ENCODE results near the gene PPM1E.
"Not testable (repeated sequence)": the region's sequence is repeated elsewhere in the genome, so short reads cannot be mapped to it uniquely, and the experiment has no call there.

Gene PPM1E

DNA sequence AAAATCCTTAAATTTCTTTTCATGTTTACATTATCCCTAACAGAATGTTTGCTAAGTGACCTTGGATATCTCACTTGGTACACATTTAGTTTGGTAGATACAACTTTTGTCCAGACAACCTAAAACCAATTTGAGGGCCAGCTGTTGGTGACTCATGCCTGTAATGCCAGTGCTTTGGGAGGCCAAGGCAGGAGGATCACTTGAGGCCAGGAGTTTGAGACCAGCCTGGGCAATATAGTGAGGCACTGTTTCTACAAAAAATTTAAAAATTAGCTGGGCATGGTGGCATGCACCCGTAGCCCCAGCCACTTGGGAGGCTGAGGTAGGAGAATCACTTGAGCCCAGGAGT, 202.0 kb downstream of the PPM1E start:
- DNase-seq, result not testable (repeated sequence)

DNA sequence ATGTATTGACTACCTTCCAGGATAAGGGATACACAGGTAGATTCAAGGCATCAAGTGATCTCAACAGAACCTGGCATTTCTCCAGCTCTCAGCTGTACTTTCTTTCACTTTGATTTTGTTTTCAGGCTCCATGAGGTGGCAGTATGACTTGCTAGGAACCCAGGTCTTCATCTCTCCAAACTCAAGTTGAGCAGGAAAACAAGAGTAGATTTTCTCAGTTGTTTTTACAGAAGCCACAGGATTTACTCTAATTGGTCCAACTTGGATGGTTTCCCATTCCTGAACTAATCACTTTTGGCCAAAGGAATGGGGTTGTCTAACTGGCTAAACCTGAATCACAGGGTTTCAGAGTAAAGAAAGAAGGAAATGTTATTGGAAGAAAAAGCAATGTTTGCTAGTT, 204.4 kb downstream of the PPM1E start:
- no peak for DNase-seq

DNA sequence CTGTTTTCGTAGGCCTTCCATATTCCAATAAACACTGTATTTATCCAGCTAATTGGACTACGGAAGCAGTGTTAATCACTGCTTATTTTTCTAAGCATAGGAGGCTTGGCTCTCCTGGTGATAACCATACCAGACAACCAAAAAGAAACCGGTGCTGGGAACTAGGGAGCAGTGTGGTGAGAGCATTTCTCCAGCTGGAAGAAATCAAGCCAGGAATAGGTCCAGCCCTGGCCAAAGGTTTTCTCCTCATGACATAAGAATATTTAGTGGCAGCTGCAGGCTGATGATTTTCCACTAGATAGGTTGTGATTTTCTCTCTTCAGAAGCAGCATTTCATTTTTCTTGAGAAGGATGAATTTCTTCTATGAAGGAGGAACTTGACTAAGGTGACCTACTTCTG, 209.6 kb downstream of the PPM1E start:
- no peak for DNase-seq

DNA sequence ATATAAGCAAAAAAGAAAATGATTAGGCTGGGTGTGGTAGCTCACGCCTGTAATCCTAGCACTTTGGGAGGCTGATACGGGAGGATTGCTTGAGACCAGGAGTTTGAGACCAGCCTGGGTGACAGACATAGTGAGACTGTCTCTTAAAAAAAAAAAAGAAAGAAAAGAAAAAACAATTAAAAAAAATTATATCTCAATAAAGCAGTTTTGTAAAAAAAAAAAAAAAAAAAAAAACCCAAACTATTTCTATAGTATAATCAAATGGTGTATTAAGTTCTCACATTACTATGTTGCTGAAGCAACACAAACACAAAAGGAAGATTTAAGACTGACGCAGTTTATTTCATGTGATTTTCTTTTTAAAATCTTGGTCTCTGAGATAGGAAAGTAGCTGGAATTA, 210.6 kb downstream of the PPM1E start:
- no peak for DNase-seq

DNA sequence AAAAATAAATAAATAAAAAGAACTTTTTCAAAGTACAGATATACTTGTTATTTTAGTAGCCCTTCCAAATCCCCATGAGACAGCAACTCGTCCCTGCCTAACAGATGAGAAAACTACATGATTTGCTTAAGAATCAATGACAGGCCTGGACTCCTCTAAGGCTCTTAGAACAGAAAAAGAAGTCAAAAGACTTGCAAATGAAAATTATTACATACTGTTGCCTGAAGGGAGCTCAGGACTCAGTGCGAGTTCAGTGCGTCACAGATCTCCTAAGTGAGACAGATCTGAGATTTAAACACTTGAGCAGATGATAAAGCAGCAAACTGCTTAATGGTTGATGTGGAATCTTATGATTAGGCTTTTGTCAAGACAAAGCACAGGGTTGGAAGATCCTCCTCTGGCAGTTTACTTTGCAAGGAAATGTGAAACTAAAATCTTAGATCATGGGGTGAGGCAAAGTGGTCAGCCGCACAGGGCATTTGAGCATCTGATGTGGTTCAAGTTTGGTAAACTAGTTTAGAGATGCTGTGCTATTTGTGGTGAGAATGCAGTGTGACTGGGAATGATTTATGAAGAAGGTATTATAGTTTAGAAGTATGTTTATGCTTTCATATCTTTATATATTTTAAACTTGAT, 212.9 kb downstream of the PPM1E start:
- no peak for DNase-seq

DNA sequence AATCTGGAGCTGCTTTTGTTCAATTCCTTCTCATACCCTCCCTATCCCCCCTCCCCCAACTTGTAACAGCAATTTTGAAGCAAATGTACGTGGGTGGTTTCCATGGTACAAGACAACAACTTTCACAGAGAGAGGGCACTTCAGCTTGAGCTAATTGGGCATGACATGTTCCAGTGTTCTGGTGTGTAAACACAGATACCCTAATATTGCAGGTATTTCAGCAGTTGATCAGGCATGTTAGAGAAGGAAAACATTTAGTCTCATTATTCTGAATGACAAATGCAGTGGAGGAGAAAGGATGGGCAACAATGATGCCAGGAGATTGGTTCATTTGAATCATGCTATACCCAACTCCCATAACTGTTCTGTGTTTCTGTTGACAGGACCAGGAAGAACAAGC, 213.5 kb downstream of the PPM1E start:
- no peak for DNase-seq

DNA sequence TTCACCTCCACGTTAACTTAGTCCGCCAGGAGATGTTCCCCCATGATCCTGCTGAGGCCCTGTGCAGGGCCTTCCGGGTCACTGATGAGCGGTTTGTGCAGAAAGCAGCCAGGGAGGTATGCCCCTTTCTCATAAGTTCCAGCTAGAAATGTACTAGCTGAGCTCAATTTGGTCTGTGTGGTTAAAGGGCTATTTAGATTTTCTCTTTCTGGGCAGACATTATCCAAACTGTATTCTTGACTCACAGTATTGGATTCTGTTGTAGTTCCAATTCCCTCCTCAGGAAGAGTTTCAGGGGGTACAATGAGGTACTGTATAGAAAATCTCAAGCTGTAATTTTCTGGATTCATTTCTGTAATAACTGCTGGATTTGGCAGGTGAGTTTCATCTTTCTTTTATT, 214.0 kb downstream of the PPM1E start:
- no peak for DNase-seq

DNA sequence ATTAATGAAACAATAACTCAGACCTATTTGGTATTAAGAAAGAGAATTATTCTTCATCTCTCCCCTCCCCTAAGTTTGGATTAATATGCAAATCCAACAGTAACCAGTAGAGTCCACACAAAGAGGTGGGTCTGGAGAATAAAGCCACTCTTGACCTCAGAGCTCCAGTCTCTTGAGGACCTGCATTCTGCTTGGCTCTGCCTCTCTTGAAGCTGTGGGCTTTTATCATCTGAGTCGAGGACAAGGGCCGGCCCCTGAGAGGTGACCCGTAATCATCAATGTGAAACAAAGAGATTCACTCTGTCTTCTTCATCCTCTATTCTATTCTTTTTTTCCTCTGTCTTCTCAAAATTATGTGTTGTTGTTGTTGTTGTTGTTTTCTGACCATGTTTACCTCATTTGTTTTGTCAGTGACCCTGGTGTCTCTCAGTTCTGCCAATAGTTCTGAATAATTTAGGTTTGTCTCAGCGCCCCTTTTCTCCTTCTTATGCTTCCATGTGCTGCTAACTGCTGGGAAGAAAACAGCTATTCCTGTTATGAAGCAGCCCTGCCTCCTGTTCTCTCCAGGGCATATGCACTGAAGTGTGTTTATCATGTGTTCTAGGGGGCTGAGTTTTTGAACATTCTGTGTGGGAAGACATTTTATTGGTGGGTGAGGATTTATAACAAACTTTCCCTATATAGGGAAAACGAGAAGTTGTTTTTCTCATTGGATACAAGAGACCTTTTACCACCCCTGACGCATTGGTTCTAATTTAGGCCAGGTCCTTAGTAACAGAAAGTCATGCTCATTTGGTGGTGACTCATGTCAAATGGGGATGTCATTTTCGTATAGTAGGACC, 215.2 kb downstream of the PPM1E start:
- DNase-seq, result no peak

DNA sequence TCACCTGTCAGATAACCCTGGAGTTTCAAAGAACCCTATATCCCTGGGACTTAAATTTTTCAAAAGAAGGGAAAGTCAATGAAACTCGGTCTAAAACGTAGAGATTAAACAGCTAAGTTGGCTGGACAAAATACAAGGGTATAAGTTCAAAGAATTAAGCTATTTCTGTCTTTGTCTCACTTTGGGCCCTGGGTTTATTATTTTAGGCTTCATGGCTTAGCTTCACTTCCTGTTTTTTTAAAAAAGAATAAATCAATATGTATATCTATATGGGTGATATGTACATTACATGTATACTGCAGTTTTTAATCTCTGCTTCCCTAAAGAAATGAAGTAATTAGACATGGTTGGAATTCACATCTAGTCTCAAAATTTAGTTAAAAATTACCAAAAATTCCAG, 218.7 kb downstream of the PPM1E start:
- DNase-seq, result no peak

DNA sequence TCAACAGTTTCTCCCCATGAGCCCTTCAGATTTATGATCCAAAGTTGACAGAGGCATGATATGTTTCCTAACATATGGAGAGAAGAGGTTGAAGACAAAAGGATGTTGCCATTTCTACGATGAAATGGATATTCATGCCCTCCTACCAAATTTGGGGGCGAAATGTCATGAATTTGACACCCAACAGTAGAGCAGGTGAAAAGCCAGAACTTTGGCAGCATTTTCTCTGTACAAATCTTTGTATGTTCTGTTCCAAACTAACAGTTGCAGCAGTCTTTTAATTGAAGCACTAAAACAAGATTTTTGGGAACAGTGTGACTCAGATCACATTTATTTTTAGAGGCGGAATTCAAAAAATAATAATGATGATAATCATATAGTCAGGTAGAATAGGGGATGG, 220.9 kb downstream of the PPM1E start:
- DNase-seq, result no peak

DNA sequence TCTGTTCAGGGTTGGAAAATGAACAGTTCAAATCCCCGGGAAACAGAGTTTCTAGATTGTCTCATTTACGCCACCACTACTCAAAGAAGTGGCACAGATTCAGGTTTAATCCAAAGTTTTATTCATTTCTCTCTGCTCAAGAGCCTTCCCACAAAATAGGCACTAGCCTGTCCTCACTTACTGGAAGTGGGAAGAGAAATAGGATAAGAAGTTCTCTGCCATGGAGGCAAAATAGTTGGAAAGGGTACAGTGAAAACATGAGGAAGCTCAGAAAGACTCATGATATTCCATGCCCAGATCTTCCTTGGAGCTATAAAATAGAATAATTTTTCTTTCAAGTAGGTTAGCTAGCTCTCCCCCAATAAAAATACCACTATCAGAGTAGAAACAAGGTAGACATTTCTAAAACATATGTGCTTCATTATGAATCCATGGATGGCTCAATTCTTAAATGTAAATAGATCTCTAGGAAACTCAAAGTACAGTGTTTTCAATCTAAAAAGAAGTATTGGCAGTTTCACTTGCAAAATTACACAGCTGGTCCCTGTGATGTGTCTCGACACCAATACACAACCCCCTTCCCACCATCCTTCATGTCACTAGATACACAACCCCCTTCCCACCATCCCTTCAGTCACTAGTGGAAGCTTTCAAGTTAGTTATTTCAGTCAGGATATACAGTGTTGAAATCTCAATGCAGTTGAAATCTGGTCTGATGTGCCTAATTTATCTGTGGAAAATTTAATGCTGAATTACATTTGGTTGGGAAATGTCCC, 225.2 kb downstream of the PPM1E start:
- DNase-seq, result no peak

DNA sequence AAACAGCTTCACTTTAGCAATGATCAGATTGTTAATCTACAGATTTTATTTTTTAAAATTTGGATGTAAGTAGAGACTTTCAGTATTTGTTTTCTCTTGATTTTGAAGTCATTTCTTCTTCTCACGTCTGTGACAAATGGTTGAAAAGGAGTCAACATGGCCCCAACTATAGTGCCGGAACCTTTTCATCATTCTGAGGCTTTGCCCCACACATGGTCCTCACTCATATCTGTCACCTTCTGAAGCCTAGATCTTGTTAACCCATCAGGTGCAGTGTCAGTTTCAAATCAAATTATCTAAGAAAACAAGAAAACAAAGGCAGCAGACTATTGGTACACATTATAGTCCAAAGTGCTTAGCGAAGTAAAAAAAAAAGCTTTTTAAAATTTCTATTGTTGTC, 227.0 kb downstream of the PPM1E start:
- no peak for DNase-seq

DNA sequence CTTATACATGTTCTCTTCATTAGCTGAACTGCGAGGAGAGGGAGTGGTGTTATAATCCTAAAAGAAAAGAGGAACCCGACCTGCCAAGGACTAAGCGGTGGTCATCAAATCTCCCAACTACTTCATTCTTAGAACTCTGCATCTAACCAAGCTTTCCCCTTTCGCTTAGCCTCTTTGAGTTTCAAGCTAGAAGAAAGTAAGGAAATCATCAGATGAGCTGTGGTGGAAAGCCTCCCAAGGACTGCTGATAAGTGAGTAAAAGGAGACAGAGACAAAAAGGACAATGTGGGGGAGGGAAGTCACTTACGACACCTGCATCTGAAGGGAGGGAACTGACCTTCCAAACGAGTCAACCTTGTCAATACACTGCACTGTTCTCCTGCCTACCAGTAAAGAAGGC, 229.7 kb downstream of the PPM1E start:
- DNase-seq, result no peak

DNA sequence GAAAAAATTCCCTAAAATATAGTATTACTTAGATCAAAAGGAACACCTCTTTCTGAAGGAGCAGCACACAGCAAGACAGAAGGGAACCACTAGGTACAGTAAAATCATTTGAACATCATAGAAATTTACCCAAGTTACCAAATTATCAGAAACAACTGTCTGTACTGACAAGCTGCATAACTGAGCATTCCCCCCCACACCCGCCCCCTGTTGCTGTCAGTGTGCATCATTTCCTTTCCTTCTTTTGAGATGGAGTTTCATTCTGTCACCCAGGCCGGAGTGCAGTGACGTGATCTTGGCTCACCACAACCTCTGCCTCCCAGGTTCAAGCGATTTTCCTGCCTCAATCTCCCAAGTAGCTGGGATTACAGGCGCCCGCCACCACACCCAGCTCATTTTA, 230.3 kb downstream of the PPM1E start:
- DNase-seq, result no peak

DNA sequence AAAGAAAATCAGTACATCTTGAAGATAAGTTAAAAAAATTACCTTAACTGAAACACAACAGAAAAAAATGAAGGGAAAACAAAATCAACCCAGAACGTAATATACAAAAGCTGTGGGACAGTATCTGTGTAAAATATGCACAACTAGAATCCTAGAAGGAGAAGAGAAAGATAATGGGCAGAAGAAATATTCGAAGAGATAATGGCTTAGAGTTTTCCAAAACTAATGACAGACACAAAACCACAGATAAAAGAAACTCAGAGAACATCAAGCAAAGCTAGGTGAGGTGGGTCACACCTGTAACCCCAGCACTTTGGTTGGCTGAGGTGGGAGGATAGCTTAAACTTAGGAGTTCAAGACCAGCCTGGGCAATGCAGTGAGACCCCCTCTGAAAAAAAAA, 234.0 kb downstream of the PPM1E start:
- DNase-seq, result no peak

DNA sequence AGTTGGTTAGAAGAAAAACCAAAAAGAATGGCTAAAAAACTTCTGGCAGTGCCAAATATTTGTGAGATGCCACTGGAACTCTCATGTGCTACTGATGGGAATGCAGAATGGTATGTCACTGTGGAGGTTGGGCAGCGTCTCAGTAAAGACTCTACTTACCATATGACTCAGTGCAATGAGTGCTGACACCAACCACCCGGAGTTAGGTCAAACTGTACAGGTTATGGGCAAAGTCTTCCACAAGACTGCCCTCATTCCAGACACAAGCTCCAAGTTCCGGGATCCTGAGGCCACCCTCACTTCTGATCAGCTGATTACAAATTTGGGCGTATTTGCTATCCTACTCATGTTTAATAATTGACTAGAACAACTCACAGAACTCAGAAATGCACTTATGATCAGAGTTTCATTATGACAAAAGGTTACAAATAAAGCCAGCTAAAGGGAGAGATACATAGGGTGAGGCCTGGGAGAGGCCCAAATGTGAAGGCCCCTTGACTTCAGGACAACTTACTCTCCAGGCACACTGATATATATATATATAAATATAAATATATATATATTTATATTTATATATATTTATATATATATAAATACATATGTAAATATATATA, 236.2 kb downstream of the PPM1E start:
- DNase-seq, result no peak

DNA sequence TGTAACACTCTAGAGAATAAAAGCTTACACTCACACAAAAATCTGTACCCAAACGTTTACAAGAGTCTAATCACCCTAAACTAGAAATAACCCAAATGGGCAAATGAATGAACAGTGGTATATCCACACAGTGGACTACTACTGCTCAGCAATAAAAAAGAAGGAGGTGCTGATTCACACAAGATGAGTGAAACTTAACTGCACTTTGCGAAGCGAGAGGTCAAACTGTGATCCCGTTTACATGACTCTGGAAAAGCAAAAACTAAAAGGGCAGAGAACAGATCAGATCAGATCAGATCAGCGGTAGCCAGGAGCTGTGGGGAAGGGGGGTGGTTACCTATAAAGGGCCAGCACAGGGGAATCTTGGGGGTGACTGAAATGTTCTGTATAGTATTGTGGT, 237.7 kb downstream of the PPM1E start:
- DNase-seq, result no peak

DNA sequence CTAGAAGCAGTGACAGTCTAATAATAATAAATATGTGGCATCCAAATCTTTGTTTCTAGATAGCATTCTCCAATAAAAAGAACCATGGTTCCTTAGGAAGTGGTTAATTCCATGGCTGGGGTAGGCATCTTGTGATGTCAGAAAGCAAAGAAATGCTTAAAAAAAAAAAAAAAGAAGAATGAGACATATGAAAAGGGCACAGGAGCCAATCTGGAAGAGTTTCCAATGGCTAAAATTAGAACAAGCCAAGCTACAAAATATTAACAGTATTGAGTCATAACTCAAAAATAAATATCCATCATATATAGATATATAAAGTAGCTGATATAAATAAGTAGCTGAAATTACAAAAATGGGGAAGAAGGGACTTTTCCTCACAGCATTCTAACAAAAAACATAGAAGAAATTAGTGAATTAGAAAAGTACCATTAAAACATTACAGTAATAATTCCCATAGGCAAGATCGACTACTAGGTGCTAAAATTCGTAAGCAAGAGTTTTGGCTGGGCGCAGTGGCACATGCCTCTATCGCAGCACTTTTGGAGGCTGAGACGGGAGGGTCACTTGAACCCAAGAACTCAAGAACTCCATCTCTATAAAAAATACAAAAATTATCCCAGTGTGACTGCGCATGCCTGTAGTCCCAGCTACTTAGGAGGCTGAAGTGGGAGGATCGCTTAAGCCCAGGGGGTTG, 239.7 kb downstream of the PPM1E start:
- DNase-seq, result no peak

DNA sequence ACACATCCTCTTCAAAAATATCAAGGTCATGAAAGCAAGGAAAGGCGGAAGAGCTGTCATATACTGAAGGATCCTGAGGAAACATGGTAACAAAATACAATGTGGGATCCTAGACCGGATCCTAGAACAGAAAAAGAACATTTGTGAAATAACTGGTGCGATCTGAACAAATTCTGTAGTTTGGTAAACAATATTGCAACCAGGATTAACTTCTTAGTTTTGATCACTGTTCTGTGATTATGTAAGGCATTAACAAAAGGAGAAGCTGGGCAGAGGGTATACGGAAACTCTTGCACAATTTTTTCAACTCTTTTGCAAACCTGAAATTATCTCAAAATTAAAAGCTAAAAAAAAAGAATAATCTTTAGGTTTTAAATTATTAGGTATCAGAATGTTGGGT, 241.3 kb downstream of the PPM1E start:
- no peak for DNase-seq

DNA sequence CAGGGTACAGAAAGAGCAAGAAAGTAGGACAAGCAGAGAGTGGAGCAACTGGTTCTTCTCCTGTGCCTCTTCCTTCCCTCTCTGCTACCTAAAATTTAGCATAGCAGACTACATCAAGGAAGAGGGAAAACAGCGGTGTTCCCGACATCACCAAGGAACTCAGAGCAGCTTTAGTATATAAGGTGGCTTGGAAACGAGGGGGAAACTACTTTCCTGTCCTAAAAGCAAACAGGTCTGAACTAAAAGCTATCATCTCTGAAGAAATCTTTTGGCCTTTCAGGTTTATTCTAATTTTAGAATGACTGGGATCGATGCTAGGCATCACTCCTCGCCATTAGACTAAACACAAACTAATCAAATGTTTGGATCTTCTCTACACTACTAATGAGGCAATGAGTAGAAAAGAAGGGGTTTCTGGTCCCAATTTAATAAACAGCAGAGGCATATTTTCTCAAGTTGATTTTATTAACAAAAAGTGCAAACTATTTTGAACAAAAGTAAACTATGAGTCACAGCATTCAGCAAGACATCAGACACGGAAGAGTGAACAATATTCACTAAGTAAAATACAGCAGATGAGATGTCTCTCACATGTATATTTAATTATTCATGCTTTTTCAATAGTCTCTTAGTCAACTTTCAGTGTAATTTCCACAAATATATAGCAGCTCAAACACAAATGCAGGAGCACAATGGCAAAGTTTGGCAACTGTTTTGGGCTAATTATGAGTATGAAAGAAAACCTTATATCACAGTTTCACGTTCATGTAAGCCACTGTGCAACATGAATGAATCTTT, 242.3 kb downstream of the PPM1E start:
- no peak for DNase-seq

DNA sequence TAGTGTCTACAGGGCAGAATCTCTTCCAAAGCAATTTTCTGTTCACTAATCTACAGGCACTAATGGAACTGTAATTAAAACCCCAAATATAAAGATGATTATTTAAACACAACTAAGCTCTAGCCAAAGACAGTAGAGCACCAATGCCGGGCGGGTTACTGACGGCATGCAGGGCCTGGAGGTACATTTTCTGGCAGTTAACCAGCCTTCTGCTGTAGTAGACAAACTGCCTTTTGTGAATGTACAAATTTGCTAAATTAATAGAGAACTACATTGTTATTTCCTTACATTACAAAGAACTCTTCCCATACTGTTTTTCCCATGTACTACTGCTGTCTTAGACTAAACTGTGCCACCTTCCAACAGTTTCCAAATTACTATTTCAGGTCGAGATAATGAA, 243.2 kb downstream of the PPM1E start:
- DNase-seq, result no peak

DNA sequence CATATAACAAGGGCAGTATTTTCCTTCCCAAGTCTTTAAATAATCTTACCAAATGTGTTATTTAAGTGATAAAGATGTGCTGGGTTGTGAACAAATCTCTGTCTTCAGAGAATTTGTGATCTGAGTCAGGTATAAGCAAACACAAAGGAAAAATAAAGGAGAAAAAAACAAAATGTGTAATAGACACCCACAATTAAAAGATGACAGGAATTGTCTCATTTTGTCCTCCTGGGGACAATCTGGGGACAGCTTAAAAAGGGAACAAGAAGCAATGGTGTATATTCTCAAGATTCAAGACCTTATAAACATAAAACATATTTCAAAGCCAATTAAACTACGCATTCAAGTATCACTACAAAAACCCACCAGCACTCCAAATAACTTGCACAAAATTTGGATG, 243.8 kb downstream of the PPM1E start:
- no peak for DNase-seq

All from NK-92 treated with Interleukin-12 subunit alpha and Interleukin-12 subunit beta, amount 100 ng/mL, for 24 hours (cell line).